SU-DHL-6 (cell line): ENCODE results near the gene AATK.
"Not testable (repeated sequence)": the region's sequence is repeated elsewhere in the genome, so short reads cannot be mapped to it uniquely, and the experiment has no call there.

Source experiments
- H2AFZ ChIP-seq: fragments of 200-600 bp; sonication (generic); 2 replicates; pipeline ENCODE4 v1.6.1; 2014; ENCODE audit warnings: low read depth, mild to moderate bottlenecking, moderate library complexity, mixed read lengths, antibody characterized with exemption, low read length; ENCODE audit not compliant: severe bottlenecking
- H3F3A ChIP-seq: fragments of 200-600 bp; shearing (Covaris generic); 2 replicates; pipeline ENCODE4 v1.6.0; 2016; ENCODE audit warnings: antibody characterized with exemption, mild to moderate bottlenecking; ENCODE audit not compliant: insufficient read depth
- H3K27ac ChIP-seq: fragments of 200-600 bp; sonication (generic); 2 replicates; pipeline ENCODE4 v1.5.1; 2016; ENCODE audit warnings: low read depth, mild to moderate bottlenecking, low read length, moderate library complexity, mixed read lengths
- H3K27me3 ChIP-seq: fragments of 200-600 bp; sonication (generic), shearing (Covaris generic); 2 replicates; pipeline ENCODE4 v1.6.0; 2014; ENCODE audit warnings: mild to moderate bottlenecking, low read length
- H3K36me3 ChIP-seq: fragments of 200-600 bp; sonication (generic); 2 replicates; pipeline ENCODE4 v1.6.1; 2014; ENCODE audit warnings: mild to moderate bottlenecking, low read length, mixed read lengths
- H3K4me2 ChIP-seq: fragments of 300-600, 200-600 bp; shearing (Covaris generic), sonication (generic); 2 replicates; pipeline ENCODE4 v1.6.0; 2014; ENCODE audit warnings: low read length, low read depth, mild to moderate bottlenecking; ENCODE audit not compliant: poor library complexity, severe bottlenecking
- H3K4me3 ChIP-seq: fragments of 200-600 bp; sonication (generic); 2 replicates; pipeline ENCODE4 v1.5.1; 2014; ENCODE audit warnings: antibody characterized with exemption, low read length, mild to moderate bottlenecking, mixed read lengths; ENCODE audit not compliant: insufficient read depth, poor library complexity, severe bottlenecking
- H3K79me2 ChIP-seq: fragments of 200-600 bp; sonication (generic); 2 replicates; pipeline ENCODE4 v1.6.1; 2014; ENCODE audit warnings: mild to moderate bottlenecking, low read length, moderate library complexity; ENCODE audit not compliant: insufficient read depth
- H3K9ac ChIP-seq: fragments of 200-600 bp; sonication (generic); 2 replicates; pipeline ENCODE4 v1.7.0; 2014; ENCODE audit warnings: mild to moderate bottlenecking, low read length
- H3K9me2 ChIP-seq: fragments of 200-600 bp; sonication (generic); replicated peaks from 2 replicates; pipeline ENCODE4 v1.6.1; 2014; ENCODE audit warnings: low read length; ENCODE audit not compliant: insufficient read depth
- H3K9me3 ChIP-seq: fragments of 200-600 bp; sonication (generic); 2 replicates; pipeline ENCODE4 v1.6.1; 2014; ENCODE audit warnings: low read length, mixed read lengths; ENCODE audit not compliant: insufficient read depth
- H4K20me1 ChIP-seq: fragments of 200-600 bp; sonication (generic); 2 replicates; pipeline ENCODE4 v1.6.1; 2014; ENCODE audit warnings: low read depth, mild to moderate bottlenecking, antibody characterized with exemption, low read length, moderate library complexity, mixed read lengths
- EZH2phosphoT487 ChIP-seq: fragments of 200-600 bp; sonication (generic), shearing (Covaris generic); conservative IDR thresholded peaks from 2 replicates; pipeline ENCODE4 v1.6.1; 2018; ENCODE audit warnings: mild to moderate bottlenecking, antibody characterized with exemption, low read length, moderate library complexity, mixed read lengths
- TF ChIP-seq, protein P1 (sequence below): fragments of 200-600 bp; sonication (generic); IDR thresholded peaks from one replicate; pipeline ENCODE4 v1.5.1; 2017; ENCODE audit warnings: antibody characterized with exemption, mild to moderate bottlenecking, low read length, moderate library complexity; ENCODE audit not compliant: insufficient read depth, poor library complexity, severe bottlenecking

AATK gene

DNA sequence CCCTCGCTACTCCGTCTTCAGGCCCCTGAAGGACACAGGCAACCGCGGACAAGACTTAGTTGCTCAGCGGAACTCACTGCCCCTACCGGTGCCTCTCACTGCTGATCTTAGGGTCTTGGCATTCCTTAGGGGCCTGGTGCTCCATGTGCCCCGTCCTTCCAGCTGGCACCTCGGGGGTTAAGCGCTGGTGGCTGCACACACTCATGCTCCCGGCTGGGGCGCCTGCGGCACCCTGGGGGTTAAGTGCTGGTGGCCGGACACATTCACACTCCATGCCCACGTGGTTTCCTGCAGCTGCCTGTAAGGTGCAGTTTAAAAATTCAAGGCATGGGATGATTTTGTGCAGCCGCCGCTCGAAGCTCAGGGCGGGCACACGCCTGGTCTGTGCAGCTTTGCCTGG, 86.0 kb downstream of the AATK start:
- no peak overlapping the region for H3K9ac ChIP-seq
- no peaks in the 10 kb centered on the region for H3K36me3 ChIP-seq
- no peaks in the 10 kb centered on the region for H3K9me3 ChIP-seq
- TF ChIP-seq, protein P1, sequence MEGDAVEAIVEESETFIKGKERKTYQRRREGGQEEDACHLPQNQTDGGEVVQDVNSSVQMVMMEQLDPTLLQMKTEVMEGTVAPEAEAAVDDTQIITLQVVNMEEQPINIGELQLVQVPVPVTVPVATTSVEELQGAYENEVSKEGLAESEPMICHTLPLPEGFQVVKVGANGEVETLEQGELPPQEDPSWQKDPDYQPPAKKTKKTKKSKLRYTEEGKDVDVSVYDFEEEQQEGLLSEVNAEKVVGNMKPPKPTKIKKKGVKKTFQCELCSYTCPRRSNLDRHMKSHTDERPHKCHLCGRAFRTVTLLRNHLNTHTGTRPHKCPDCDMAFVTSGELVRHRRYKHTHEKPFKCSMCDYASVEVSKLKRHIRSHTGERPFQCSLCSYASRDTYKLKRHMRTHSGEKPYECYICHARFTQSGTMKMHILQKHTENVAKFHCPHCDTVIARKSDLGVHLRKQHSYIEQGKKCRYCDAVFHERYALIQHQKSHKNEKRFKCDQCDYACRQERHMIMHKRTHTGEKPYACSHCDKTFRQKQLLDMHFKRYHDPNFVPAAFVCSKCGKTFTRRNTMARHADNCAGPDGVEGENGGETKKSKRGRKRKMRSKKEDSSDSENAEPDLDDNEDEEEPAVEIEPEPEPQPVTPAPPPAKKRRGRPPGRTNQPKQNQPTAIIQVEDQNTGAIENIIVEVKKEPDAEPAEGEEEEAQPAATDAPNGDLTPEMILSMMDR: no peak
- no peak for TF ChIP-seq EZH2phosphoT487
- H3F3A ChIP-seq: no peaks in the 10 kb centered on the region
- no peaks in the 10 kb centered on the region for H3K79me2 ChIP-seq
- H3K9me2 ChIP-seq: no peaks in the 10 kb centered on the region
- no peak overlapping the region for H3K27ac ChIP-seq
- H2AFZ ChIP-seq: no peak overlapping the region
- no peaks in the 10 kb centered on the region for H3K27me3 ChIP-seq
- no peak overlapping the region for H3K4me2 ChIP-seq
- H4K20me1 ChIP-seq: no peaks in the 10 kb centered on the region
- H3K4me3 ChIP-seq: no peak overlapping the region

GRCh38 chr17:81078026-81078913, 87.8 kb downstream of the AATK start:
- H3K36me3 ChIP-seq, H4K20me1 ChIP-seq, H3K27ac ChIP-seq, H3K9ac ChIP-seq, H2AFZ ChIP-seq, H3F3A ChIP-seq, H3K27me3 ChIP-seq, H3K9me2 ChIP-seq, H3K79me2 ChIP-seq, H3K9me3 ChIP-seq, H3K4me3 ChIP-seq, H3K4me2 ChIP-seq: not testable (repeated sequence)

DNA sequence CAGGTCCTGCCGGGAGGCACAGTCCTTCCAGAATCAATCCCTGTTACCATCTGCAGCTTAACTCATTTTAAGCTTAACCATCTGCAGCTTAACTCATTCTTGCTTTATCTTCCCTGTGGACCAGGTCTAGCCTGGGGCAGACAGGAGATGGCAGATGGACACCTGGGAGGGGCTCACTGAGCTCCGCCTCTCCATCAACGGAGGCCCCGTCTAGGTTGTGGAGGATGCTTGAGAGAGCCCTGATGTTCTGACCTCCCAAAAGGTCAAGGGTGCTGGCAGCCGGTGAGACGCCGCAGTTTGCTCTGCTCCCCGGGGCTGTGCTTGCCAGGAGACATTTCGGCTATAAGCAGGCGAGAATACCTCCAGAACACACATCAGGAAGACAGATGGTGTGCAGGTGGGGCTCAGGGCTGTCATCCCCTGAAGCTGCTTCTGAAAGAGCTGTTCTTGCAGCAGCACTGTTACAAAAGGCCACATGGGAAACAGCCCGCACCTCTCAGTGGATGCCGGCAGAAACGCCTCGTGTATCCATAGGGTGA, 89.8 kb downstream of the AATK start:
- no peaks in the 10 kb centered on the region for H3F3A ChIP-seq
- no peaks in the 10 kb centered on the region for H4K20me1 ChIP-seq
- no peak overlapping the region for H3K27ac ChIP-seq
- no peaks in the 10 kb centered on the region for H3K9me2 ChIP-seq
- H3K4me2 ChIP-seq: no peak overlapping the region
- H2AFZ ChIP-seq: no peak overlapping the region
- H3K4me3 ChIP-seq: no peak overlapping the region
- no peak overlapping the region for H3K9ac ChIP-seq
- TF ChIP-seq EZH2phosphoT487: no peak
- TF ChIP-seq, protein P1: no peak
- H3K9me3 ChIP-seq: no peaks in the 10 kb centered on the region
- H3K27me3 ChIP-seq: no peaks in the 10 kb centered on the region
- no peaks in the 10 kb centered on the region for H3K36me3 ChIP-seq
- H3K79me2 ChIP-seq: no peaks in the 10 kb centered on the region

- H3F3A ChIP-seq: no peaks in the 10 kb centered on the region
- H3K79me2 ChIP-seq: no peaks in the 10 kb centered on the region
- H3K9me3 ChIP-seq: no peaks in the 10 kb centered on the region
- no peak overlapping the region for H3K4me2 ChIP-seq
- H3K9me2 ChIP-seq: no peaks in the 10 kb centered on the region
- H3K36me3 ChIP-seq: no peaks in the 10 kb centered on the region
- no peak overlapping the region for H3K9ac ChIP-seq
- TF ChIP-seq, protein P1: no peak
- no peak for TF ChIP-seq EZH2phosphoT487
- no peak overlapping the region for H2AFZ ChIP-seq
- H3K27ac ChIP-seq: no peak overlapping the region
- H3K27me3 ChIP-seq: no peaks in the 10 kb centered on the region
- no peaks in the 10 kb centered on the region for H4K20me1 ChIP-seq
- H3K4me3 ChIP-seq: no peak overlapping the region
Measured at GRCh38 chr17:81075307-81075706, 90.7 kb downstream of the AATK start.
